DND-41 (cell line): Measurements from ENCODE around the gene ZSWIM6.

Experiments
- EZH2 ChIP-seq: IDR thresholded peaks from 3 replicates; pipeline ENCODE4 v1.6.1; 2012; ENCODE audit warnings: borderline replicate concordance, low read depth, mild to moderate bottlenecking, moderate library complexity, low read length, inconsistent platforms; ENCODE audit not compliant: severe bottlenecking
- TF ChIP-seq, protein P1 (sequence below): IDR thresholded peaks from 2 replicates; pipeline ENCODE4 v1.5.1; 2012; ENCODE audit warnings: borderline replicate concordance, low read length, moderate library complexity, mild to moderate bottlenecking; ENCODE audit not compliant: poor library complexity, severe bottlenecking; ENCODE audit errors: extremely low read depth

- TF ChIP-seq, protein P1, sequence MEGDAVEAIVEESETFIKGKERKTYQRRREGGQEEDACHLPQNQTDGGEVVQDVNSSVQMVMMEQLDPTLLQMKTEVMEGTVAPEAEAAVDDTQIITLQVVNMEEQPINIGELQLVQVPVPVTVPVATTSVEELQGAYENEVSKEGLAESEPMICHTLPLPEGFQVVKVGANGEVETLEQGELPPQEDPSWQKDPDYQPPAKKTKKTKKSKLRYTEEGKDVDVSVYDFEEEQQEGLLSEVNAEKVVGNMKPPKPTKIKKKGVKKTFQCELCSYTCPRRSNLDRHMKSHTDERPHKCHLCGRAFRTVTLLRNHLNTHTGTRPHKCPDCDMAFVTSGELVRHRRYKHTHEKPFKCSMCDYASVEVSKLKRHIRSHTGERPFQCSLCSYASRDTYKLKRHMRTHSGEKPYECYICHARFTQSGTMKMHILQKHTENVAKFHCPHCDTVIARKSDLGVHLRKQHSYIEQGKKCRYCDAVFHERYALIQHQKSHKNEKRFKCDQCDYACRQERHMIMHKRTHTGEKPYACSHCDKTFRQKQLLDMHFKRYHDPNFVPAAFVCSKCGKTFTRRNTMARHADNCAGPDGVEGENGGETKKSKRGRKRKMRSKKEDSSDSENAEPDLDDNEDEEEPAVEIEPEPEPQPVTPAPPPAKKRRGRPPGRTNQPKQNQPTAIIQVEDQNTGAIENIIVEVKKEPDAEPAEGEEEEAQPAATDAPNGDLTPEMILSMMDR, result no peak
- TF ChIP-seq EZH2, result no peak
Observed at GRCh38 chr5:61575581-61575980, 243.5 kb downstream of the ZSWIM6 start.
